NB4 (cell line): ENCODE measurements around the gene MXRA7.

ENCODE experiments used
- CTCF ChIP-seq: IDR thresholded peaks from one replicate; pipeline ENCODE4 v1.5.1; 2012; ENCODE audit warnings: low read depth, low read length
- POLR2A ChIP-seq: IDR thresholded peaks from 2 replicates; pipeline ENCODE4 v1.6.1; 2011; ENCODE audit warnings: mild to moderate bottlenecking; ENCODE audit not compliant: insufficient read length; ENCODE audit errors: extremely low read depth

- no peak for TF ChIP-seq CTCF
- TF ChIP-seq POLR2A: no peak
Measured at GRCh38 chr17:76650504-76650903, 60.3 kb downstream of the MXRA7 start.
